ENCODE results near the gene SPAAR. TPM values are rescaled to one million over a fixed set of nuclear protein-coding genes. Genes with fewer than 3 reads are reported as not detected.
A peak's percentile ranks its signal among the peaks of the same experiment; 100 is the strongest.

SPAAR gene
- total RNA-seq, 1 donor from 2014 or later = 0.18 TPM

DNA sequence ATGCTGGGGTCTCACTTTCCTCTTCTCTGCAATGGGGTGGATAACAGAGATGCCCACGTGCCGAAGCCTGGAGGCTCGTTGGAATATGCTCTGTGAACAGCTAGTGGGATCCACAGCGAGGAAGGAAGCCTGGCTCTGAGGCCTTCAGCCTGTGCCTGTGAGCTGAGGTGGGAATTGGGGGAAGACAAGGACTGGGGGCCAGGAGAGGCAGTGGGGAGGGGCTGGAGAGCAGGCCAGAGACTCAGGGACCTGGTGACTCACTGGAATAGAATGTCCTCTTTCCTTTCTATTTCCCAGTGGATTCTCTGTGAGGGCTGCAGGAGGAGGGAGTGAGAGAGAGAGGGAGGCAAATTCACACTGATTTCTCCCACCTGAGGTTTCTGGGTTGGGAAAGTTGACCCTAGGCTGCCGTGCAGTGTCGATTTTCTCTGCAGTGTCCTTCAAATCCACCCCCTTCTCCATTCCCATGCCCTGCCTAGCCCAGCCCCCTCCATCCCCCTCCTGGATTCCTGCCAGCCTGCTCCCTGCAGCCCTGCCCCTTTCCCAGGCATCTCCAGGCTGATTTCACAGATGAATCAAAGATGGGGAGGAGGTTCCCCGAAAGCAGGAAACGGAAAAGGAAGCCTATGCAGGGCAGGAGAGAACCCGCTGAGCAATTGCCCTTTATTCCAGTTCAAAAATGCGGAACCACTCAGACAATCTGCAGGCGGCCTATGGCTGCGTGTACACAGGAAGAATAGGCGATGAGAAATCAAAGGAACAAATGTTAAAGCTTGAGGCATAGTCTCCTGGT, 1.4 kb upstream of the SPAAR start:
- Mint-ChIP-seq H3K4me3 (ENCODE audit: unreplicated experiment) (peak overlapping the region; percentile 34), H3K36me3 (ENCODE audit: low read depth, unreplicated experiment) (no peaks in the 10 kb centered on the region), H3K9me3 (ENCODE audit: unreplicated experiment) (no peaks in the 10 kb centered on the region), H3K27ac (ENCODE audit: unreplicated experiment) (peak overlapping the region; percentile 96), H3K4me1 (ENCODE audit: low read depth, unreplicated experiment) (peaks cover 53% of the 10 kb centered on the region), H3K27me3 (ENCODE audit: low read depth, unreplicated experiment) (no peaks in the 10 kb centered on the region)
- DNase-seq (ENCODE audit: low read depth) (peak; percentile 90), FAIRE-seq (peak; percentile 92)
- Histone ChIP-seq H3K4me1 (ENCODE audit: insufficient read depth, low read length) (peaks cover 46% of the 10 kb centered on the region), H4K20me1 (ENCODE audit: insufficient read depth, low read length) (no peaks in the 10 kb centered on the region), H2AFZ (ENCODE audit: low read depth, low read length) (peak overlapping the region; percentile 57), H3K4me2 (ENCODE audit: low read length) (peak overlapping the region; percentile 80), H3K9me3 (ENCODE audit: insufficient read depth, low read depth, low read length) (no peaks in the 10 kb centered on the region), H3K27ac (ENCODE audit: low read depth, low read length) (peak overlapping the region; percentile 91), H3K27me3 (ENCODE audit: insufficient read depth, low read length) (no peaks in the 10 kb centered on the region), H3K9ac (ENCODE audit: low read length) (peak overlapping the region; percentile 79), H3K79me2 (ENCODE audit: insufficient read depth, low read length) (no peaks in the 10 kb centered on the region), H3K4me3 (ENCODE audit: insufficient read depth, low read depth, low read length) (peak overlapping the region; percentile 37), H3K36me3 (ENCODE audit: insufficient read depth, low read length) (no peaks in the 10 kb centered on the region)
- TF ChIP-seq EZH2 (IDR thresholded peaks at IDR 0.05; ENCODE audit: insufficient read depth, low read length) = no peak
- TF ChIP-seq, protein P1, sequence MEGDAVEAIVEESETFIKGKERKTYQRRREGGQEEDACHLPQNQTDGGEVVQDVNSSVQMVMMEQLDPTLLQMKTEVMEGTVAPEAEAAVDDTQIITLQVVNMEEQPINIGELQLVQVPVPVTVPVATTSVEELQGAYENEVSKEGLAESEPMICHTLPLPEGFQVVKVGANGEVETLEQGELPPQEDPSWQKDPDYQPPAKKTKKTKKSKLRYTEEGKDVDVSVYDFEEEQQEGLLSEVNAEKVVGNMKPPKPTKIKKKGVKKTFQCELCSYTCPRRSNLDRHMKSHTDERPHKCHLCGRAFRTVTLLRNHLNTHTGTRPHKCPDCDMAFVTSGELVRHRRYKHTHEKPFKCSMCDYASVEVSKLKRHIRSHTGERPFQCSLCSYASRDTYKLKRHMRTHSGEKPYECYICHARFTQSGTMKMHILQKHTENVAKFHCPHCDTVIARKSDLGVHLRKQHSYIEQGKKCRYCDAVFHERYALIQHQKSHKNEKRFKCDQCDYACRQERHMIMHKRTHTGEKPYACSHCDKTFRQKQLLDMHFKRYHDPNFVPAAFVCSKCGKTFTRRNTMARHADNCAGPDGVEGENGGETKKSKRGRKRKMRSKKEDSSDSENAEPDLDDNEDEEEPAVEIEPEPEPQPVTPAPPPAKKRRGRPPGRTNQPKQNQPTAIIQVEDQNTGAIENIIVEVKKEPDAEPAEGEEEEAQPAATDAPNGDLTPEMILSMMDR (IDR thresholded peaks at IDR 0.05; ENCODE audit: insufficient read depth, low read depth, low read length) = no peak

- Mint-ChIP-seq H3K4me1 (ENCODE audit: low read depth, unreplicated experiment) (peaks cover 53% of the 10 kb centered on the region), H3K36me3 (ENCODE audit: low read depth, unreplicated experiment) (no peaks in the 10 kb centered on the region), H3K27me3 (ENCODE audit: low read depth, unreplicated experiment) (no peaks in the 10 kb centered on the region), H3K4me3 (ENCODE audit: unreplicated experiment) (peak overlapping the region; percentile 14), H3K9me3 (ENCODE audit: unreplicated experiment) (no peaks in the 10 kb centered on the region), H3K27ac (ENCODE audit: unreplicated experiment) (peak overlapping the region; percentile 96)
- Histone ChIP-seq H3K4me3 (ENCODE audit: insufficient read depth, low read depth, low read length) (peak overlapping the region; percentile 37), H3K9me3 (ENCODE audit: insufficient read depth, low read depth, low read length) (no peaks in the 10 kb centered on the region), H3K9ac (ENCODE audit: low read length) (peak overlapping the region; percentile 79), H3K27me3 (ENCODE audit: insufficient read depth, low read length) (no peaks in the 10 kb centered on the region), H3K36me3 (ENCODE audit: insufficient read depth, low read length) (no peaks in the 10 kb centered on the region), H3K79me2 (ENCODE audit: insufficient read depth, low read length) (no peaks in the 10 kb centered on the region), H2AFZ (ENCODE audit: low read depth, low read length) (peak overlapping the region; percentile 57), H4K20me1 (ENCODE audit: insufficient read depth, low read length) (no peaks in the 10 kb centered on the region), H3K4me2 (ENCODE audit: low read length) (peak overlapping the region; percentile 80), H3K27ac (ENCODE audit: low read depth, low read length) (peak overlapping the region; percentile 91), H3K4me1 (ENCODE audit: insufficient read depth, low read length) (peaks cover 46% of the 10 kb centered on the region)
- TF ChIP-seq EZH2 (IDR thresholded peaks at IDR 0.05; ENCODE audit: insufficient read depth, low read length) = no peak
- TF ChIP-seq, protein P1 (IDR thresholded peaks at IDR 0.05; ENCODE audit: insufficient read depth, low read depth, low read length) = no peak
- no peak for FAIRE-seq
- no peak for DNase-seq (ENCODE audit: low read depth)
Observed at GRCh38 chr9:35908504-35909125, 675 bp upstream of the SPAAR start.
